ENCODE data around the gene PRODH2.

DNA sequence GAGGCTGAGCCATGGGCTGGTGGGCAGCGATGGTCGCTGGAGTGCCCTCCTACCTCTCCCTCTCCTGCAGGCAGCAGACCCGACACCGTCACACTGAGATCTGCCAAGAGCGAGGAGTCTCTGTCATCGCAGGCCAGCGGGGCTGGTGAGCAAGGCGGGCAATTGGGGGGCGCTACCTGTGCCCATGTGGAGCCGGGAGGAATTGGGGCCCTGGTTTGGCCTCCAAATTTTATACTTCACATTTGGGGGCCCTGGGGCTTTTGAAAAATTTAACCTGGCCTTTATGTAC is 27.4 kb downstream of the PRODH2 start:
- TF ChIP-seq CTCF (IDR thresholded peaks at IDR 0.05; ENCODE audit: low read depth, low read length, poor library complexity, severe bottlenecking) (no peak), EZH2phosphoT487 (IDR thresholded peaks at IDR 0.05; ENCODE audit: borderline replicate concordance, low read length) (no peak)
